ENCODE data around the gene ATP1A2. TPM values are rescaled to one million over a fixed set of nuclear protein-coding genes. Genes with fewer than 3 reads are reported as not detected.

Gene ATP1A2
- total and polyA plus RNA-seq, 2 donors (not counting 1 experiment from before 2014, with no cell fraction given), result not detected

DNA sequence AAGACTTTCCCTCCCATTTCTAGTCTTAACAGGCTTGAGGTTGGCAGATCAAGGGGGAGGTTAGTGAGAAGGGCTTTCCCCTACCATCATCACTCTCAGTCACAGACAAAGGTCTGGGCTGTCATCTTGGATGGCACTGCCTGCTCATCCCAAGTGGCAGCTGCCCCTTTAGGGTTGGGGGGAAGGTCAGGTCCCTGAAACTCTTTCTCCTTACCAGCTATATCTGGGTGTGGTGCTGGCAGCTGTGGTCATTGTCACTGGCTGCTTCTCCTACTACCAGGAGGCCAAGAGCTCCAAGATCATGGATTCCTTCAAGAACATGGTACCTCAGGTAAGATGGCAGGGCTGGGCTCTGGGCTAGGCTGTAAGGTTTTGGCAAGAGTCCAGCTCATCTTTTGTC lies 8.2 kb downstream of the ATP1A2 start:
- no peaks in the 10 kb centered on the region for H3K9me3 ChIP-seq (ENCODE audit: control extremely low read depth in 1 of 3, control insufficient read depth in 2 of 3, insufficient read depth in 1 of 3, low read length in 2 of 3)
- no peak overlapping the region for H3K27ac ChIP-seq (ENCODE audit: low read length in 2 of 2)
- H3K4me3 ChIP-seq (ENCODE audit: control extremely low read depth in 1 of 5, extremely low read depth in 1 of 5, insufficient read depth in 1 of 5, low read depth in 2 of 5, low read length in 4 of 5), result no peak overlapping the region
- H3K79me2 ChIP-seq (ENCODE audit: control insufficient read depth, insufficient read depth, low read length), result no peaks in the 10 kb centered on the region
- TF ChIP-seq, protein P1, sequence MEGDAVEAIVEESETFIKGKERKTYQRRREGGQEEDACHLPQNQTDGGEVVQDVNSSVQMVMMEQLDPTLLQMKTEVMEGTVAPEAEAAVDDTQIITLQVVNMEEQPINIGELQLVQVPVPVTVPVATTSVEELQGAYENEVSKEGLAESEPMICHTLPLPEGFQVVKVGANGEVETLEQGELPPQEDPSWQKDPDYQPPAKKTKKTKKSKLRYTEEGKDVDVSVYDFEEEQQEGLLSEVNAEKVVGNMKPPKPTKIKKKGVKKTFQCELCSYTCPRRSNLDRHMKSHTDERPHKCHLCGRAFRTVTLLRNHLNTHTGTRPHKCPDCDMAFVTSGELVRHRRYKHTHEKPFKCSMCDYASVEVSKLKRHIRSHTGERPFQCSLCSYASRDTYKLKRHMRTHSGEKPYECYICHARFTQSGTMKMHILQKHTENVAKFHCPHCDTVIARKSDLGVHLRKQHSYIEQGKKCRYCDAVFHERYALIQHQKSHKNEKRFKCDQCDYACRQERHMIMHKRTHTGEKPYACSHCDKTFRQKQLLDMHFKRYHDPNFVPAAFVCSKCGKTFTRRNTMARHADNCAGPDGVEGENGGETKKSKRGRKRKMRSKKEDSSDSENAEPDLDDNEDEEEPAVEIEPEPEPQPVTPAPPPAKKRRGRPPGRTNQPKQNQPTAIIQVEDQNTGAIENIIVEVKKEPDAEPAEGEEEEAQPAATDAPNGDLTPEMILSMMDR (IDR thresholded peaks at IDR 0.05), result no peak
- TF ChIP-seq EZH2 (IDR thresholded peaks at IDR 0.05; ENCODE audit: borderline replicate concordance, insufficient read depth, low read depth, low read length, poor library complexity, severe bottlenecking), result no peak
- H2AFZ ChIP-seq (ENCODE audit: insufficient read depth, low read depth, low read length, poor library complexity, severe bottlenecking), result no peak overlapping the region
- Mint-ChIP-seq H3K4me1 (no peaks in the 10 kb centered on the region), H3K27me3 (peaks cover 14% of the 10 kb centered on the region), H3K27ac (no peak overlapping the region), H3K4me3 (no peak overlapping the region), H3K9me3 (ENCODE audit: insufficient read depth) (no peaks in the 10 kb centered on the region)
- ChIA-PET POLR2A (no interaction called here), CTCF (no interaction called here)
- no peak overlapping the region for H3K9ac ChIP-seq (ENCODE audit: low read length)
- H3K27me3 ChIP-seq (replicated peaks in 1 of 4; ENCODE audit: control extremely low read depth in 1 of 4, control insufficient read depth in 3 of 4, insufficient read depth in 4 of 4, low read length in 3 of 4), result no peaks in the 10 kb centered on the region
- ATAC-seq (ENCODE audit: low read depth), result no peak
- intact Hi-C loops (cut with micrococcal nuclease), result no loop called here
- H3K4me2 ChIP-seq (replicated peaks; ENCODE audit: low read depth, low read length, poor library complexity, severe bottlenecking), result no peak overlapping the region
- H4K20me1 ChIP-seq (ENCODE audit: control insufficient read depth, insufficient read depth, low read length, poor library complexity, severe bottlenecking), result no peaks in the 10 kb centered on the region
- no peak for DNase-seq
- H3K36me3 ChIP-seq (replicated peaks in 1 of 2; ENCODE audit: control extremely low read depth in 1 of 2, control insufficient read depth in 1 of 2, extremely low read depth in 1 of 2, insufficient read depth in 2 of 2, low read length in 1 of 2), result no peaks in the 10 kb centered on the region
- H3K4me1 ChIP-seq (ENCODE audit: control insufficient read depth in 2 of 2, insufficient read depth in 2 of 2, low read length in 2 of 2), result no peaks in the 10 kb centered on the region

DNA sequence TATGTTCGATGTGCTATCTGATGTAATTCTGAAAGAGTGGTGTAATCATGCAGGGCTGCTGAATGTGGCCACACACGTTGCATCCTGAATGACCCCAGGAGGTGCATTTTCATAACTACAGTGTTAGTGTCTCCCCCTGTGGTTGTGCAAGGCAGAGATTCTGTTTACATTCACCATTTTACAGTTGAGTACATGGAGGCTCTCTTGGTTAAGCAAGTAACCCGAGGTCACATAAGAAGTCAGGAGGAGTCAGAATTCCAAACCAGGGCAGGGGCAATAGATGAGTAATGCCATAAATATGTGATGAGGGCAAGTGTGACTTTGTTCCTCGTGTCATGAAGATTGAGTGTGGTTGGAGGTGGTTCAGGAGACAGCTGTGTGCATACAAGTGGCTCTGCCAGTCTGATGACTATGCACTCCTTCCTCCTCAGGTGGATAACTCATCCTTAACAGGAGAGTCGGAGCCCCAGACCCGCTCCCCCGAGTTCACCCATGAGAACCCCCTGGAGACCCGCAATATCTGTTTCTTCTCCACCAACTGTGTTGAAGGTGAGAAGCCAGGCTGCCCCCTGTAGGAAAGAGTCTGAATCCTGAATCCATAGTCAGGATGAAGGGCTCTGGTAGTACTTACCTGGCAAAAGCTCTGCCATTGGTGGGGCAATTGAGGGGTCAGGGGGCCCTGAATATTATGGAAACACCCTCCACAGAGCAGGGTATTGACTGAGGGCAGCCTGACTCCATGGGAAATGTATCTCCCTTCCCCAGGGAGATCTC lies 9.3 kb downstream of the ATP1A2 start:
- TF ChIP-seq EZH2 (IDR thresholded peaks at IDR 0.05; ENCODE audit: borderline replicate concordance, insufficient read depth, low read depth, low read length, poor library complexity, severe bottlenecking), result no peak
- TF ChIP-seq, protein P1 (IDR thresholded peaks at IDR 0.05), result no peak
- intact Hi-C loops (cut with micrococcal nuclease), result no loop called here
- Mint-ChIP-seq H3K27me3 (peaks cover 19% of the 10 kb centered on the region), H3K9me3 (ENCODE audit: insufficient read depth) (no peaks in the 10 kb centered on the region), H3K4me1 (no peaks in the 10 kb centered on the region), H3K4me3 (no peak overlapping the region), H3K27ac (no peak overlapping the region)
- no peaks in the 10 kb centered on the region for H3K27me3 ChIP-seq (replicated peaks in 1 of 4; ENCODE audit: control extremely low read depth in 1 of 4, control insufficient read depth in 3 of 4, insufficient read depth in 4 of 4, low read length in 3 of 4)
- H3K4me1 ChIP-seq (ENCODE audit: control insufficient read depth in 2 of 2, insufficient read depth in 2 of 2, low read length in 2 of 2), result no peaks in the 10 kb centered on the region
- no peak overlapping the region for H2AFZ ChIP-seq (ENCODE audit: insufficient read depth, low read depth, low read length, poor library complexity, severe bottlenecking)
- CTCF ChIA-PET, result interaction anchor here (1.5 kb wide), 1 partner anchor 24 kb away, joined by 5 read pairs; no protein-coding TSS in a partner anchor
- ATAC-seq (ENCODE audit: low read depth), result no peak
- H3K4me2 ChIP-seq (replicated peaks; ENCODE audit: low read depth, low read length, poor library complexity, severe bottlenecking), result no peak overlapping the region
- H3K36me3 ChIP-seq (replicated peaks in 1 of 2; ENCODE audit: control extremely low read depth in 1 of 2, control insufficient read depth in 1 of 2, extremely low read depth in 1 of 2, insufficient read depth in 2 of 2, low read length in 1 of 2), result no peaks in the 10 kb centered on the region
- H3K79me2 ChIP-seq (ENCODE audit: control insufficient read depth, insufficient read depth, low read length), result no peaks in the 10 kb centered on the region
- H3K9ac ChIP-seq (ENCODE audit: low read length), result no peak overlapping the region
- H3K9me3 ChIP-seq (ENCODE audit: control extremely low read depth in 1 of 3, control insufficient read depth in 2 of 3, insufficient read depth in 1 of 3, low read length in 2 of 3), result no peaks in the 10 kb centered on the region
- POLR2A ChIA-PET, result no interaction called here
- 88% methylated on average over 4 of the region's 8 CpGs for WGBS (ENCODE audit: insufficient coverage)
- no peaks in the 10 kb centered on the region for H4K20me1 ChIP-seq (ENCODE audit: control insufficient read depth, insufficient read depth, low read length, poor library complexity, severe bottlenecking)
- no peak overlapping the region for H3K4me3 ChIP-seq (ENCODE audit: control extremely low read depth in 1 of 5, extremely low read depth in 1 of 5, insufficient read depth in 1 of 5, low read depth in 2 of 5, low read length in 4 of 5)
- DNase-seq, result no peak
- H3K27ac ChIP-seq (ENCODE audit: low read length in 2 of 2), result no peak overlapping the region
